Gastrocnemius medialis (tissue), 4 donors: ENCODE results near the gene MARCHF3.

Experiments used
- POLR2A ChIP-seq, 2 donors: fragments of 450-650 bp; IDR thresholded peaks; one replicate each; pipeline ENCODE4 v1.6.1; 2017; ENCODE audit warnings: antibody characterized with exemption in 2 of 2, mild to moderate bottlenecking in 2 of 2, moderate library complexity in 2 of 2
- TF ChIP-seq, protein P1 (sequence below), 5 experiments: fragments of 450-650 bp in 3 of 5; fragments of 200-600 bp in 2 of 5; sonication (generic) in 2 of 5; IDR thresholded peaks in 4 of 5; conservative IDR thresholded peaks in 1 of 5; 1 replicate in 4 of 5; 2 replicates in 1 of 5; pipeline ENCODE4 v1.5.1; 2016 to 2019; ENCODE audit warnings: antibody characterized with exemption in 5 of 5, mild to moderate bottlenecking in 3 of 5, moderate library complexity in 3 of 5

DNA sequence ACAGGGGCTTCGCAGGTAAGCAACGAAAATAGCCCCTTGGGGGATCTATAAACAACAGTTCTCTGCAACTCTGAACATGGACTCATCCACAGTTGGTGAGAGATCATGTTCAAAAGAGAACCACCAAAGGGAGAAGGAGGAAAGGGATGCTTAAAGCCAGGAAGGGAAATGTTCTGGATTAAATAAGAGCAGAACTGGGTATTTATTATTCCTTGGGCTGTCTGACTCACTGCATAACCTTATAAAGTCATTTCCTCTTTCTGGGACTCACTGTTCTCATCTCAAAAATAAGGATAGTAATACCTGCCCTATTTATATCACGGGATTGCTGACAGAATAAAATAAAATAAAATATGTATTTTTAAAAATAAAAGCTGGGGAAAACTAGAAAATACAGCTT is 11.2 kb upstream of the MARCHF3 start:
- TF ChIP-seq, protein P1, sequence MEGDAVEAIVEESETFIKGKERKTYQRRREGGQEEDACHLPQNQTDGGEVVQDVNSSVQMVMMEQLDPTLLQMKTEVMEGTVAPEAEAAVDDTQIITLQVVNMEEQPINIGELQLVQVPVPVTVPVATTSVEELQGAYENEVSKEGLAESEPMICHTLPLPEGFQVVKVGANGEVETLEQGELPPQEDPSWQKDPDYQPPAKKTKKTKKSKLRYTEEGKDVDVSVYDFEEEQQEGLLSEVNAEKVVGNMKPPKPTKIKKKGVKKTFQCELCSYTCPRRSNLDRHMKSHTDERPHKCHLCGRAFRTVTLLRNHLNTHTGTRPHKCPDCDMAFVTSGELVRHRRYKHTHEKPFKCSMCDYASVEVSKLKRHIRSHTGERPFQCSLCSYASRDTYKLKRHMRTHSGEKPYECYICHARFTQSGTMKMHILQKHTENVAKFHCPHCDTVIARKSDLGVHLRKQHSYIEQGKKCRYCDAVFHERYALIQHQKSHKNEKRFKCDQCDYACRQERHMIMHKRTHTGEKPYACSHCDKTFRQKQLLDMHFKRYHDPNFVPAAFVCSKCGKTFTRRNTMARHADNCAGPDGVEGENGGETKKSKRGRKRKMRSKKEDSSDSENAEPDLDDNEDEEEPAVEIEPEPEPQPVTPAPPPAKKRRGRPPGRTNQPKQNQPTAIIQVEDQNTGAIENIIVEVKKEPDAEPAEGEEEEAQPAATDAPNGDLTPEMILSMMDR (IDR thresholded peaks at IDR 0.05 in 4 of 5, conservative IDR thresholded peaks at IDR 0.05 in 1 of 5), result no peak
- no peak for TF ChIP-seq POLR2A (IDR thresholded peaks at IDR 0.05)
